NK-92 (cell line): ENCODE measurements around the gene SMIM22.
"Not testable (repeated sequence)": the region's sequence is repeated elsewhere in the genome, so short reads cannot be mapped to it uniquely, and the experiment has no call there.

ENCODE experiments used
- DNase-seq: peaks from one replicate; lab custom pipeline; 2025; ENCODE audit not compliant: unreplicated experiment; lab: John Stamatoyannopoulos, UW

Gene SMIM22

GRCh38 chr16:4768549-4769305, 26.4 kb upstream of the SMIM22 start:
- no peak for DNase-seq

- DNase-seq, result no peak
Observed at GRCh38 chr16:4769306-4769638, 25.9 kb upstream of the SMIM22 start.

GRCh38 chr16:4771646-4772045, 23.5 kb upstream of the SMIM22 start:
- DNase-seq, result no peak

GRCh38 chr16:4772351-4772750, 22.8 kb upstream of the SMIM22 start:
- no peak for DNase-seq

- no peak for DNase-seq
Observed at GRCh38 chr16:4775005-4775404, 20.2 kb upstream of the SMIM22 start.

- no peak for DNase-seq
Observed at GRCh38 chr16:4776141-4776705, 18.9 kb upstream of the SMIM22 start.

GRCh38 chr16:4777339-4778049, 17.7 kb upstream of the SMIM22 start:
- DNase-seq, result no peak

GRCh38 chr16:4778050-4778392, 17.1 kb upstream of the SMIM22 start:
- no peak for DNase-seq

GRCh38 chr16:4780235-4780634, 14.9 kb upstream of the SMIM22 start:
- DNase-seq, result no peak

DNA sequence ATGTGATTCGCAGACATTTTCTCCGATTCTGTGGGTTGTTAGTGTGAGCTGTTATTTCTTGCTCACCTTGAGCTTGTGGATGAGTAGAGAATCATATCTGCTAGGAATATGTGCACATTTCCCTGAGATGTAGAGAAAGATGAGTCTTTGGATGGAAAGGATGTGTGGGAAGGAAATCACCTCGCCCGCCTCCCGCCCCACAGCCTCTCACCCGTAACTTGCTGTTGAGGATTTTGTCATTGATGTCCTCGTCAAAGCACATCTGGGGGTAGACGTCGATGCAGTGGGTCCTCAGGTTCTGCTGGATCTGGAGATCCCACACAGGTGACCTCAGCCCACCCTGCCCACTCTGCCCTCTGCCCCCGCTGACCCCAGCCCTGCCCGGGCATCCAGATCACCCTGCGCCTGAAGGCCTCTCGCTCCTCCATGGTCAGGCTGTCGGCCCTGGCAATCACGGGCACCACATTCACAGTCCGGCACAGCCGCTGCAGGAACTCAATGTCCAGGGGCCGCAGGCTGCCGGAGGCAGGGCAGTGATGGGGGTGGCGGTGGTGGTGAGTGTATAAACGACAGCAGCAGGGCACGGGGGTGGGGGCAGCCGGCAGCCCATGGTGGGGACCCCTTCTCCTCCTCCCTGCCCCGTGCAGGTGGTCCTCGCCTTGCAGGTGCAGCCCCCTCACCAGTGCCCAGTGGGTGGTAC, 11.8 kb upstream of the SMIM22 start:
- DNase-seq, result no peak

DNA sequence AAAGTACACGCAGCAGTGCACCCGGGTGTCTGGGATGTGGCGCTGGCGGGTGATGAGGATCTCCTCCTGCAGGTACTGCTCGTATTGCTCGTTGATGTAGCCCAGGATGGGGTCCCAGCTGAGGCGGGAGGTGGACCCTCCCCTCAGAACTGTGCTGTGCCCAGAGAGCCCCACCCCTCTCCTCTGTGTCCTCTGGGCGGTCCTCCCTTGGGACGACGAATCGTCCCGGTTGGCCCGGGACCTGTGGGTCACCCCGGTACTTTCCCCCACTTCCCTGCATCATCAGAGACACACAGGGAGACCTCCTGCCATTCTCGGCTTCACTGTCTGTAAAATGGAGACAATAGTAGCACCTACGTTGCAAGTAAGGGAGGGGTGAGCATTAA, 11.2 kb upstream of the SMIM22 start:
- DNase-seq, result no peak

- DNase-seq, result not testable (repeated sequence)
Observed at GRCh38 chr16:4784444-4784987, 10.7 kb upstream of the SMIM22 start.

GRCh38 chr16:4785758-4786433, 9.3 kb upstream of the SMIM22 start:
- DNase-seq, result no peak

DNA sequence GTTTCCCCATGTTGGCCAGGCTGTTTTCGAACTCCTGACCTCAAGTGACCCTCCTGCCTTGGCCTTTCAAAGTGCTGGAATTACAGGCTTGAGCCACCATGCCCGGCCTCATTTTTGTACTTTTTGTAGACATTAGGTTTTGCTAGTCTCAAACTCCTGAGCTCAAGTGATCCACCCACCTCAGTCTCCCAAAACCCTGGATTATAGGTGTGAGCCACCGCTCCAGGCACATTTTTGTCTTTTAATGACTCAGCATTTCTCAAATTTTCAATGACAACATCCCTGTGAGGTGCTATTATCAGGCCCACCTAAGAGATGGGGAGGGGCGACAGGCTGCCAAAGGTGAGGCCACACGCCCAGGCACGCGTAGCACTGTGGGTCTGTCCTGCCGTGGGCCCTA, 8.1 kb upstream of the SMIM22 start:
- no peak for DNase-seq

GRCh38 chr16:4787627-4788482, 7.3 kb upstream of the SMIM22 start, which contains the start of gene SEPTIN12:
Gene SEPTIN12 (minus strand): TSS chr16:4788345. CDS start chr16:4787645, 700 bp downstream.
- DNase-seq, result no peak

DNA sequence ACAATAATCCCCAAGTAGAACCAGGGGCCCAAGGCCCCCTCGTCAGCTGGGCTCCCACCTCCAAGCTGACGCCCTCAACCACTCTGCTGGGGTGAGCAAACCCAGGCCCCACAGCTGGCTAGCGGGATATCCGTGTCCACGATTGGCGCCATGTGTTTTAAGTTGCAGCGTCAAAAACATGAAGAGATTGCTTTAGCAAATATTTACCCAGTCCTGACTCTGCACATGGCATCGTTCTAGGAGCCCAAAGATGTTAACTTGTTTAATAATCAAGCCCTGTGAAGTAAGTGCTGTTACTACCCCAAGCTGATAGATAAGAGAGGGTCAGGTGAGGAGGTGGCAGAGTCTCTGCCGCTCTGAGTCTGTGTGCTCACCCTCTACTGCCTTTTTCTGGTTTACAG, 6.7 kb upstream of the SMIM22 start:
- no peak for DNase-seq

DNA sequence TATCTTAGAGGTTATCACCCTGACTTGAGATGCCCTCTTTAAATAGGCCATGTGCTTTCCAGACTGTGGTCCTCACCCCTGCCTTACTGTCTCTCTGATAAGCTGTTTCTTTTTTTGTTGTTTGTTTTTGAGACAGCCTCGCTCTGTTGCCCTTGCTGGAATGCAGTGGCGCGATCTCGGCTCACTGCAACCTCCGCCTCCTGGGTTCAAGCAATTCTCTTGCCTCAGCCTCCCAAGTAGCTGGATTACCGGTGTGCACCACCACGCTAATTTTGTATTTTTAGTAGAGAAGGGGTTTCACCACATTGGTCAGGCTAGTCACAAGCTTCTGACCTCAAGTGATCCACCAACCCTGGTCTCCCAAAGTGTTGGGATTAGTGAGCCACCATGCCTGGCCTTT, 6.3 kb upstream of the SMIM22 start:
- DNase-seq, result no peak

GRCh38 chr16:4790261-4790660, 4.9 kb upstream of the SMIM22 start:
- no peak for DNase-seq

DNA sequence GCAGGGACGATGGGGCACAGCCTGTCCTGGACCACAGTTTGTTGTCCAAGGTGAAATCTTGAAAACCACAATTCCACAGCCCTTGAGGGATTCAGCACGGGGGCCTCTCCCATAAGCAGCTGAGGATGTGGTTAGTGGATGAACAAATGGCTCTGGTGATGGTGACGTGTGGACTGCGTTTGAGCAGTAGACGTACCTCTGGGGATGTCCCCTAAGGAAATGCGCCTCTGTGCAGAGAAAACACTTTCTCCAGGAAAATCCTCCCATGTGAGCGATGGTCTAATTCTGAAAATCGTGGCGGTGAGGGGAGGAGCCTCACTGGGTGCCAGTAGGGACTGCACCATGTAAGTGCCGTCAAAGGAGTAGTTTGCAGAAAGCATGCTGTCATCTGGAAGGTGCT, 4.3 kb upstream of the SMIM22 start:
- no peak for DNase-seq

GRCh38 chr16:4792951-4793513, 2.1 kb upstream of the SMIM22 start:
- DNase-seq, result no peak
